HG02870 (cell line): ENCODE results near the gene GOT2.
"Not testable (repeated sequence)": the region's sequence is repeated elsewhere in the genome, so short reads cannot be mapped to it uniquely, and the experiment has no call there.

Experiments
- ATAC-seq: cut with Tn5 transposase; IDR thresholded peaks from one replicate; pipeline ENCODE4 v1.9.1; 2021; ENCODE audit warnings: mild to moderate bottlenecking, moderate library complexity; ENCODE audit not compliant: unreplicated experiment

GOT2 gene

DNA sequence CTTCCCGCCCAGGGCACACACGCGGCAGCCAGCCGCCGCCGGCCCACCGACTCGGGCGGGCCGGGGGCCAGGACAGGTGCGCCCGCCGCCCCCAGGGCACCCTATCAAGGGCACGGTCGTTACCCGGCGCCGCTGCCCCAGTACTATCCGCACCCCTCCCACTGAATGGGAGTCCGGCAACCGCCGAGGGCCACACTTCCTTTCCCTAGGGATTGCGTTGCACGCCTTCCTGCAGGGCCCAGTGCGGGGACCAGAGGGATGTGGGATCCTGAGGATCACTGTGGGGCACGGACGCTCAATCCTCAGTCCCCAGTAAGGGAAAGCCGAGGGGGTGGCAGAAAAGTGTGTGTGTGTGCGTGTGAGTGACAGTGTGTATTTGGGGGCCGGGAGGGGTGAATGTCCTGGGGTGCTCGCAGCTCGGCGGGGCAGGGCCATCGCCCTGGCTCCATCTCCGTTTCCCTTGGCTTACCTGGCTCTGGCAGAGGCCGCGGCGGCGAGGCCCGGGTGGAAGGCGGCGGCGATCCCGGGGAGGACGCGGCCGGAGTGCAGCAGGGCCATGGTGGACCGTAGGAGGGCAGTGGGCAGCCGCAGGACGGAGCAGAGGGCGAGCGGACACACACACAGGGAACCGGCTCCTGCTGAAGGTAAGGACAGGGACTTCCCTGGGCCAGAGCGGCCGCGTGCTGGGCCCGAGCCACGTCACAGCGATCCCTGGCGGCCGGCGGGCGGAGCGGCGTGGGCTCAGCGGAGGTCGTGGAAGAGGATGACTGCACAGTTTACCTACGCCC is at the start of gene GOT2:
GOT2 (minus strand) TSS at position 646 of the 788 bp plus-strand sequence; CDS start at position 558, 88 bp downstream.
- peak; percentile 88 for ATAC-seq

DNA sequence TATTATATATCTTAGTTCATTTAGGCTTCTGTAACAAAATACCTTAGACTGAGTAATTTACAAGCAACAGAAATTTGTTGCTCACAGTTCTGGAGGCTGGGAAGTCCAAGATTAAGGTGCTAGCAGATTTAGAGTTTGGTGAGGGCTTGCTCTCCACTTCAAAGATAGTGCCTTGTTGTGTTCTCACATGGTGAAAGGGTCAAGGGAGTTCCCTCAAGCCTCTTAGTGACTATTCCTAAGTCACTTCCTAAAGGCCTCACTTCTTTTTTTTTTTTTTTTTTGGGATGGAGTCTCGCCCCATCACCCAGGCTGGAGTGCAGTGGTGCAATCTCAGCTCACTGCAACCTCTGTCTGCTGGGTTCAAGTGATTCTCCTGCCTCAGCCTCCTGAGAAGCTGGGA is 45.2 kb upstream of the GOT2 start:
- not testable (repeated sequence) for ATAC-seq

DNA sequence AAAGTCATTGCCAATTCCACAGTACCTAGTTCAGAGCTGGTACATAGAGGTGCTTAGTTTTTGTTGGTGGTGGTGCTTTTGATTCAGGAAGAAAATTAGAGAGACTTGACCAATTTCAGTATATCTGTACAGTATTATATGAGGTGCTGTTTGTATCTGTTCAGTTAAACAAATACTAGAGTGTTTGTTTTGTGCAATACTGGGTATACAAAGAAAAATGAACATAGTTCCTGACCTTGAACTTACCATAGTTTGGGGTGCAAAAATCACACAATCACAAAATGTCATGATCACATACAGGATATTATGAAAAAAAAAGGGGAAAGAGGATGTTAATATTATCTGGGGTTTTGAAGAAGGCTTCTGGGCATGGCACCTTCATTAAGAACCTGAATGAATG is 39.8 kb upstream of the GOT2 start:
- no peak for ATAC-seq

DNA sequence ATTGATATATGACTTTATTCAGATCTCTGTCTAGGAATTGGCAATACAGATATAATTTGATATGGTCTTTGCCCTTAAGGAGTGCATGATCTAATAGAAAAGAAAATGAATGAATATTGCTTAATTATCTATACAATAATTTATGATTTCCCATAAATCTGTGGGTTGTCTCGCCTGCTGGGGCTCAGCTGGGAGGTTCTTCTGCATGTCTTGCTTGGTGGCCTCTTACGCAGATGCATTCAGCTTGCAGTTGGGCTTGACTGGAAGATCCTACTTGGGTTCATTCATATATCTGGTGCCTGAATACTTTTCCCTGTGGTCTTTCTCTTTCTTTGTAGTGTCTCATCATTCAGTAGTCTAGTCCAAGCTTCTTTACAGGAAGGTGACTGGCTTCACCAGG is 34.0 kb upstream of the GOT2 start:
- no peak for ATAC-seq

DNA sequence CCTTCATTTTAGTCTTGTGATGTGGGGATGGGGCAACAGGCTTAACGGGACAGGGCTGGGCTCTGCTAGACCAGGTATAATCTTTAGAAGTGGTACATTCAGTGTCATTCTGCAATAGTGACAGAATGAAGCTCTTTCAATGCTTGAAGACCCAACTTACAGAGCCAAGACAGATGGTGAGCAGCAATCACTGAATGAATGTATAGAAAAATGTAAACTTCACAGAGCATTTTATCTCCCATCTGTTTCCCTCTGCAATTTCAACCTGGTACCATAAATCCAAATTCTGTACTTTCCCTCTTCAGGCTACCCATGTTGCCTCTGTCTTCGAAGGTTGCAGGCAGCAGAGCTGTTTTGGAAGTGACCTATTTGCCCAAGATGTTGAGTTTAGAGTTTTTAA is 33.5 kb upstream of the GOT2 start:
- ATAC-seq: no peak

DNA sequence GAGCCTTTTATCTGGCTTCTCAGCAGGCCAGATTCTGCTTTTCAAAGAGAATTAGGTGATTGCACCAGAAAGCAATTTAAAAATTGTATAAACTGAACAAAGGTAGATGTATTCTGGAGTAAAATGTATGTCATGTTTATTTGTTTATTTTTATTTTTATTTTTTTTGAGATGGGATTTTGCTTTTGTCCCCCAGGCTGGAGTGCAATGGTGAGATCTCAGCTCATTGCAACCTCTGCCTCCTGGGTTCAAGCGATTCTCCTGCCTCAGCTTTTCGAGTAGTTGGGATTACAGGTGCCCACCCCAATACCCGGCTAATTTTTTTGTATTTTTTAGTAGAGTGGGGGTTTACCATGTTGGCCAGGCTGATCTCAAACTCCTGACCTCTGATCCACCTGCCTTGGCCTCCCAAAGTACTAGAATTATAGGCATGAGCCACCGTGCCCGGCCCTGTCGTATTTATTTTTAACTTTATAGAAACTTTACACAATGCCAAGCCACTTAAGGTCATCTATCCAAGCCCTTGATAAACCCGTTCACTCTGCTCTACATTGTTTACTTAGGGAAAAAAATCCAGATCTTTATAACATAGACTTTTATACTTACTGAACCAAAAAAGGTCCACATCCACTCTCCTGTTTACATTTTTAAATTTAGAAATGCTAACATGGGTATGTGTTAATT is 22.7 kb upstream of the GOT2 start:
- no peak for ATAC-seq

DNA sequence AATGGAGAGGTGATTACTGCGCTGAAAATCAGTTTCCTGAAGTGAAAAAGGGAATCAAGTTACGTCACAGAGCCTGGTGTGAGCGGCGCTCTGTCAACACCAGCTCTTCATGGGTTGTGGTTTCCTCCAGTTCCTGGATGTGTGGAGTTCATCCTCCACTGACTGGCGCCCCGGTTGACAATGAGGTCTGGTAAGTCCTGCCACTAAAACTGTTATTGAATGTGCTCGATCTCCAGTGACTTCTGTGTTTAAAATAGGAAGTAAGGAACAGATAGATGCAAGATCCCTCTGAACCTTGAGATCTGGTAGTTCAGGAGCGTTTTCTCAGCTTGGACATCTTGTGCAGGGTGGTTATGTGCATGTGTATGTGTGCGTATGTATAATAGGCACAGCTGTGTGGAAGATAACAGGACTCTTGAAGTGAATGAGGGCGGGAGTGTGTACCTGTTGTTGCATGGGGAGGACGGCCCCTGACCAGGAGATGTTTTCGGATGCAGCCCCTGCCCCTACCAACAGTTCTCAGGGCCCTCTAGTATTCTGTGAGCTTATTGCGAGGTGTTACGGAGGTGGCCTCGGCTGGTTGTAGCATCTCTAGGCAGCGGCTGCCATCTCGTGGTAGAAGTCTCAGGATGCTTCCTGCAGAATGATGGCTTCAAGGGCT is 22.0 kb upstream of the GOT2 start:
- ATAC-seq: peak; percentile 94

DNA sequence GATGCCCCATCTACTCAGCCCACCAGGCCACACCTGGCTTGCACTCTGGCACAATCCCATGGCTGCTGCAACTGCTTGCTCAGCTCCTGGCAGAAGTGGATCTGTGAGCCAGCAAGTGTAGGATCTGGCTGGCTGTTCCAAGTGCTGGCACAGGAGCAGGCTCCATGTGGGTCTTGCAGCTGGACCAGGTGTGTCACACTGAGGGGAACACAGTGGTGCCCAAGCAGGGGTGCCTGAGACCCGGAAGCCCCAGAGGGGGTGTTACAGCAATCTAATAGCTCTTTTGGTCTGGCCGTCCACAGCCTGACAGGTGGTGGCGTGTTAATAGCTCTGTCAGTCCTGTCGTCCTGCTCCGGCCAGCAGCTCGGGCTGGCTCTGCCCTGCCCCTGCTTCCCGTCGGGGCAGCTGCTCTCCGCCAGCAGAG is 19.6 kb upstream of the GOT2 start:
- no peak for ATAC-seq

DNA sequence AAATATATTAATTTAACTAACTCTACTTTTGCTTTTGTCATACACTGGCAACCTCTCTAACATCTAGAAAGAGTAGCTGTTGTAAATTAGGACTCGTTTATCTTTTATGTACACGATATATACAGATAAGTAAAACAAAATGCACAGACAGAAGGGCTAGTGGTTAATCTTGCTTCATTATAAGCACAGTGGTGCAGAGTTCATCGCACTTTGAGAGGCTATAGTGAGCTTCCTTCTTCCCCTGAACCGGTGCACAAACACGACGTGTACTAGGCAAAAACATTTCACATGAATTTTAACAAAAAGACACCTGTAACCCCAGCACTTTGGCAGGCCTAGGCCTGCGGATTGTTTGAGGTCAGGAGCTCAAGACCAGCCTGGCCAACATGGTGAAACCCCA is 10.4 kb upstream of the GOT2 start:
- ATAC-seq: no peak

DNA sequence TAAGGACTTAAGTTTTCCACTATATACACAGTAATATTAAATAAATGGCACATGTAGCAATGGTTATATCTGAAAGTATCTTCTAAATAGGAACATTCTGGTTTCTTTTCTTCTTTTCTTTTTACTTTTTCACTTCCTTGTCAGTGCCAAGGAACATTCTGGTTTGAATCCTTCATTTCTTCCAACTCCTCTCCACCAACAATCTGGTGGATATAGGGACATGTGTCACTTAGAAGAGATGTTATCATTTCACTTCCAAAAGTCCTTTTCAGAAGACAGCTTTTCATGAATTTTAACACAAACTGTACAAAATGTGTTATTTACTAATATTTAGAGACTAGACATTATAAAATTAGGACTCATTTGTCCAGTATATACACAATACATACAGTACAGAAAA is 7.9 kb upstream of the GOT2 start:
- ATAC-seq: no peak

DNA sequence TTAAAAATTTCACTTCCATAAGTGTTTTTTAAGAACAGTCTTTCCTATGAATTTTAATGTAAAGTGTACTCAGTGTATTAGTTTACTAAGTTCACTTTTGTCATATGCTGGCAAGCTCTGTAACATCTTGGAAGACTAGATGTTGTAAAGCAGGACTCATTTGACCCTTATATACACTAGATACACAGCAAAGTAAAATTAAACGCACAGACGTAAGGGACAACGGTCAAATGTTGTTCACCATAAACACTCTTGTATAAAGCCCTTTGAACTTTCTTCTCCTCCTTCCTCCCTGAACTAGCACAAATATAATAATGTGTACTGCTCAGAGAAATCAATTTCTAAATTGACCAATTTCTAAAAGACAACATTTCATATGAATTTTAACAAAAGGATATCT is 7.0 kb upstream of the GOT2 start:
- ATAC-seq: no peak

DNA sequence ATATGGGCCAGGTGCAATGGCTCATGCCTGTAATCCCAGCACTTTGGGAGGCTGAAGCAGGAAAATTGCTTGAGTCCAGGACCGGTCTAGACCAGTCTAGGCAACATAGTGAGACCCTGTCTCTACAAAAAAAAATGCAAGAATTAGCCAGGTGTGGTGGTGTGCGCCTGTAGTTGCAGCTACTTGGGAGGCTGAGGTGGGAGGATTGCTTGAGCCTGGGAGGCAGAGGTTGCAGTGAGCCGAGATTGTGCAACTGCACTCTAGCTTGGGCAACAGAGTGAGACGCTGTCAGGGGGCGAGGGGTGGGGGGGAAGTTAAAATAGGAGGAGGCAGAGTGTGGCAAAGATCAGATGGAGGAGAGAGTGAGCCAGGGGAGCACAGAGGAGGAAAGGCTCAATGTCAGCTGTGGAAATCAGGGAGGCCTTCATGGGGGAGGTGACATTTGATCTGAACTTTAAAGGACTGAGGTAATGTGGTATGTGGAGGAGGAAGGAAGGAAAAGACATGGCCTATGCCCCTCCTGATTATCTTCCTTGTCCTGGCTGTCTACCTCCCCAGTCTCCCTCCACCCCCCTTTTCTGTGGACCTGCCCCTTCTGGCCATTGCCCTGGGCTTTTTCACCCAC is 4.7 kb upstream of the GOT2 start:
- no peak for ATAC-seq

DNA sequence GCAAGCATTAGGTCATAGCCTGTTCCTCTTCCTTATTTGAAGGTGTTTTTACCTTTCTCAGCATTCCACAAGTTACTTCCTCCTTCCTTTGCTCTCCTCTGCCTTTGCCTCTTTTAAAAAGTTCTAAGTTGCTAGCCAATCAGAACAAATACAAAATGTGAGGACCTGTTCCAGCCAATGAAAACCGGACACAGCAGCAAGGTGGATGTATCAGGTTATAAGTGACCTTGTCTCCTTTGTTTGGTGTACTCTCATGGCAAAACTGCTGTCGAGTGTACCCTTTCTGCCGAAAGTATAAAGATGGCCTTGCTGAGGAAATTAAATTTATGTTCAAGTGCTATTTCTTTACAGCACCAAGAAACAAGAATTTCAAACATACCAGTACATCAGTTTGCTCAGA is 2.2 kb upstream of the GOT2 start:
- not testable (repeated sequence) for ATAC-seq

DNA sequence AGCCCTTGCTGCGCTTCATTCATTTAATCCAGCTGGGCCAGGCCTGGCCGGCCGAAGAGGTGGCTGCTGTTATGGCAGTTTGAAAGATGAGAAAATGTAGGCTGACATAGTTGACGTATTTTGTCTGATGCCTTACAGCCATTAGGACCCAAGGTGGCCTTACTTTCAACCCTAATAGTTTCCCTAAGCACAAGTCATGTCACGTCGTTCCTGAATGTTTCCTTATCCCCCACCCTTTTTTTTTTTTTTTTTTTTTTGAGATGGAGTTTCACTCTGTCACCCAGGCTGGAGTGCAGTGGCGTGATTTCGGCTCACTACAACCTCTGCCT is 307 bp upstream of the GOT2 start:
- no peak for ATAC-seq

DNA sequence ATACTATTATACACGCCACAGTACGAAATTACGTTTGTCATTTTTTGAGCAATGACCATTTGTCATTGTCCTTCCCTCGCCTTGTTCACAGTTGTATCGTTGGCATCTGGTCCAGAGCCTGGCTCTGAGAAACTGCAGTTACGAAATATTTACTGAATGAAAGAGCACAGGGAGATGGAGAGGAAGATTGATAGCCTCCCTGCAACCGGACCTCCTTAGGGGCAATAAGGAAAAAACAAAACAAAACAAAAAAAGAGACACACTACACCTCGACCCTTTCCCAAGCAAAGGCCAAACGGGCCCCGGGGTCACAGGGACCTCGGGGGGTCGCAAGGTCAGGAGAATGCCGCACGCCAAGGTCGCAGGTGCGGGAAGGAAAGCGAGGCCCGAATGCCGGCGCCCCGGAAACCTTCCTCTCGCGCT is 857 bp downstream of the GOT2 start:
- ATAC-seq: no peak

DNA sequence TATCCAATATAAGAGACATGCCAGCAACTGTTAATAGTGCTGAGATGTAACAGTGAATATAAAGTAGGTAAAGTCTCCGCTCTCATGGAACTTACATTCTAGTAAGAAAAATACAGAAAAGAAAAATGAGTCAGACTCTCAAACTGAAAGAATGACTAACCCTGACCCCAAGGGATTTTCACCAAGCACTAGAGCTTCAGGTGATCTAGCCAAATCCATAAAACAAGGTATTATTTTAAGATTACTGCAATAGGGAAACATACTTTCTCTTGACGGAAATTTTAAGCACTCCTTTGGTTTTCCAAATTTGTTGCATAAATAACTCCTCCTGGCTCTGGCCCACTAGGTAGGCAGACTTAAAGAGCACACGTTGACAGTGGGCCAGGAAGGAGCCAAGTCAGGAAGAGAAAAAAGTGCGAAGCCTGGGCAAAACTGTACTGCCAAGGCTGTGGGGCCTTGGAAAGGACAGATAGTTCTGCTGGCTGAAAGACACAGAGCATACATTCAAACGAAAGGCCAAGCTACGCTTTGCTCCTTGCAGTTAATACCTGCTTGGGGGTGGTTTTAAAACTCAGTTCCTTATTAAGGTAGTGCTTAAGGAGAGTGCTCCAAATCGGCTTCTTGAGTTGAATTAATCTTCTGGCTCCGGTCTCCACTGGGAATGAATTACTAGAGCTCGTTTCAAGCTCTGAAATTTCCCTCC is 1.4 kb downstream of the GOT2 start:
- peak; percentile 42 for ATAC-seq

DNA sequence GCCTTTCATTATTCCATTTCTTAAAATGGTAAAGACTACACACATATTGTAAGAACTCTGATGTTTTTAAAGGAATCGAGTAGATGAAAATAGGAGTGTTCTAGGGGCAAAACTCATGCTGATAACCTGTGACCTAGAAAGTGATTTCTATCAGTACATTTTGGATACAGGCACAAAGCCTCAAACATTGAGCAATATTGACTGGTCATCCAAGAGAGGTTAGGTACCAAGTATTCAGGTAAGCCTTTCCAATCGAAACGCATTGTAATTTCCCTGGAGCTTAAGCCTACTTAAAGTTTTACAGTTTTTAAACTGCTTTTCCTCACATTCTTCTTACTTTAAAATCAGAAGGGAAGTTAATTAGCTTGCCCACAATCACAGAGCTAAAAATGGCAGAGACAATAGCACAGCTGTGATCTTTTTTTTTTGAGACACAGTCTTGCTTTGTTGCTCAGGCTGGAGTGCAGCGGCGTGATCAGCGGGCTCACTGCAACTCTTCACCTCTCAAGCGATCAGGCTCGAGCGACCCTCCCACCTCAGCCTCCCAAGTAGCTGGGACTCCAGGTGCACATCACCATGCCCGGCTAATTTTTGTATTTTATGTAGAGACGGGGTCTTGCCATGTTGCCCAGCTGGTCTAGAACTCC is 3.3 kb downstream of the GOT2 start:
- ATAC-seq: no peak

DNA sequence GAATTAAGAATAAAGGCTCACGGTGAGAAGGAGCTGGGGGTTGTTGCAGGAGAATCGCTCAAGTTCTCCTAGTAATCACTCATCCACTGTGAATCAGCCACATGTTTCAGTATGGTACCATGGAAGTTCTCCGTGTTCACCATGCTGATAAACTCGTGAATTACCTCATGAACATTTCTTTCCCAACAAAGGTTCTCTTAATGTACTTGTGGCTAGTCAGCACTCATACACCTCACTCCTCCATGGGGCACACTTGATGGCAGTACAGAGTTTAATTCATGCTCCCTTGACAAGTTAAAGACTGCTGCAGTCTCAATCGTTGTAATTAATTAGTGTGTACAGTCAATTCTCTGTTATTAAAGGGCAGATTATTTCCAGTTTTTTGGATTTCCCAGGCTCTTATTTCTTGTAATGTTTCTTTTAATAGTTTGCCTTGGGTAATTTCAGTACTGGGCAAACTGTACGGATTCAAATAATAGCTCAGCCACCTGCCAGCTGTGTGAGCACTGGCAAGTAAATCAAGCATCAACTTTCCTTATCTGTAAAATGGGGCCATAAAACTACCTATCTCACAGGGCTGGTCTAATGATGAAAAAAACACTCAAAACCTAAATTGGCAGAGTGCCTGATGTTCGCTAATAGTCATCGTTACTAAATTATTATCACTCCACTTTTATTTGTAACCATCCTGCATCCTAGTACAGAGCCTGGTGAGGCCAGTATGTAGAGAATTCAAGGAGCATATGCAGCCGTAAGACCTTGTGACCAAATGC is 6.1 kb downstream of the GOT2 start:
- ATAC-seq: no peak

DNA sequence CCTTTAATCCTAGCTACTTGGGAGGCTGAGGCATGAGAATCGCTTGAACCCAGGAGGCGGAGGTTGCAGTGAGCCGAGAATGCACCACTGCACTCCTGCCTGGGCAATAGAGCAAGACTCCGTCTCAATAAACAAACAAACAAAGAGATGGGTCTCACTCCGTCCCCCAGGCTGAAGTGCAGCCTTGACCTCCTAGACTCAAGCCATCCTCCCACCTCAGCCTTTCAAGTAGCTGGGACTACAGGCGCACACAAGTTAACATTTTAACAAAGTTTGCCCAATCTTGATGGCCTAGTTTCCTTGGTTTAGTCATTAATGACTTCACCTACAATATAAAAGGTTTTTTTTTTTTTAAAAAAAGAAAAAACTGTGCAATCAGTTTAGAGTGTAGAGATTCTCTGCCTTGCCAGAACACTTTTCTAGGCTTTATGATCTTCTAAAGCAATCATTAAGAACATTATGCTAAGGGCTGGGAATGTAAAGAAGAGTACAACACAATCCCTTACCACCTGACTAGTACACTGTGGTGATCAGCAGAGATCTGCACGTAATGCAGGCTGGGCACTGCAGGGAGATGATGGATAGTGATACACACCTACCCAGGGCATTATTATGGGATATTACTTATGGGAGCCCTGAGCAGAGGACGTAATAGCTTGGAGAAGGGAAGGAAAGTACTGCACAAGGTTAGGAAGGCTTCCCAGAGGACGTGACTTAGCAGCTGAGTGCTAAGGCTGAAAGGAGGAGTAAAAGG is 6.9 kb downstream of the GOT2 start:
- no peak for ATAC-seq
